ENCODE data around the gene DHCR24. TPM values are rescaled to one million over a fixed set of nuclear protein-coding genes. Genes with fewer than 3 reads are reported as not detected.

DHCR24 gene
- total RNA-seq, 1 donor from 2014 or later, result 98.4 TPM

- no peak for DNase-seq
Measured at GRCh38 chr1:54846301-54846700, 40.7 kb downstream of the DHCR24 start.

- no peak for DNase-seq
Measured at GRCh38 chr1:54845772-54846171, 41.2 kb downstream of the DHCR24 start.

- DNase-seq, result no peak
Measured at GRCh38 chr1:54844564-54844963, 42.4 kb downstream of the DHCR24 start.

- DNase-seq, result no peak
Measured at GRCh38 chr1:54843449-54843848, 43.5 kb downstream of the DHCR24 start.

GRCh38 chr1:54842963-54843362 lies 44.0 kb downstream of the DHCR24 start:
- DNase-seq, result no peak

GRCh38 chr1:54842206-54842915 lies 44.6 kb downstream of the DHCR24 start:
- no peak for DNase-seq

GRCh38 chr1:54839824-54840223 lies 47.2 kb downstream of the DHCR24 start:
- DNase-seq, result no peak

- DNase-seq, result no peak
Measured at GRCh38 chr1:54838565-54839180, 48.3 kb downstream of the DHCR24 start.

GRCh38 chr1:54837002-54837853 lies 49.8 kb downstream of the DHCR24 start:
- DNase-seq, result no peak

GRCh38 chr1:54836594-54836993 lies 50.4 kb downstream of the DHCR24 start:
- DNase-seq, result no peak

- no peak for DNase-seq
Measured at GRCh38 chr1:54835970-54836369, 51.0 kb downstream of the DHCR24 start.

GRCh38 chr1:54835131-54835898 lies 51.7 kb downstream of the DHCR24 start:
- no peak for DNase-seq

- DNase-seq, result no peak
Measured at GRCh38 chr1:54834007-54834541, 52.9 kb downstream of the DHCR24 start.

GRCh38 chr1:54833121-54833520 lies 53.9 kb downstream of the DHCR24 start:
- DNase-seq, result no peak

- no peak for DNase-seq
Measured at GRCh38 chr1:54826226-54826816, 60.7 kb downstream of the DHCR24 start.

- DNase-seq, result no peak
Measured at GRCh38 chr1:54825696-54826095, 61.3 kb downstream of the DHCR24 start.

- no peak for DNase-seq
Measured at GRCh38 chr1:54823670-54824069, 63.3 kb downstream of the DHCR24 start.

- no peak for DNase-seq
Measured at GRCh38 chr1:54819733-54820132, 67.3 kb downstream of the DHCR24 start.

GRCh38 chr1:54819195-54819536 lies 67.8 kb downstream of the DHCR24 start:
- no peak for DNase-seq

- DNase-seq, result no peak
Measured at GRCh38 chr1:54818461-54819194, 68.4 kb downstream of the DHCR24 start.

- no peak for DNase-seq
Measured at GRCh38 chr1:54816951-54817350, 70.0 kb downstream of the DHCR24 start.
